GM10248 (cell line): ENCODE measurements around the gene NLRP7.
"Not testable (repeated sequence)": the region's sequence is repeated elsewhere in the genome, so short reads cannot be mapped to it uniquely, and the experiment has no call there.

Source experiments
- CTCF ChIA-PET: fragments of 300-600 bp; sonication (Branson Sonifier 250); formaldehyde crosslinking; extraction: SDS; loops from one replicate; lab custom pipeline; 2021; ENCODE audit warnings: antibody characterized with exemption; lab: Yijun Ruan, JAX
- POLR2A ChIA-PET: fragments of 350-650 bp; sonication (Branson Sonifier 250); formaldehyde crosslinking; extraction: SDS; loops from one replicate; lab custom pipeline; 2020; ENCODE audit warnings: antibody characterized with exemption; lab: Yijun Ruan, JAX
- DNase-seq: peaks from one replicate; pipeline ENCODE4 v3.0.0; 2012; ENCODE audit errors: extremely low spot score
- CTCF ChIP-seq: IDR thresholded peaks from 2 replicates; pipeline ENCODE4 v1.5.1; 2012; ENCODE audit warnings: mild to moderate bottlenecking, low read depth; ENCODE audit errors: extremely low read depth, missing control alignments, control extremely low read depth

NLRP7 gene

DNA sequence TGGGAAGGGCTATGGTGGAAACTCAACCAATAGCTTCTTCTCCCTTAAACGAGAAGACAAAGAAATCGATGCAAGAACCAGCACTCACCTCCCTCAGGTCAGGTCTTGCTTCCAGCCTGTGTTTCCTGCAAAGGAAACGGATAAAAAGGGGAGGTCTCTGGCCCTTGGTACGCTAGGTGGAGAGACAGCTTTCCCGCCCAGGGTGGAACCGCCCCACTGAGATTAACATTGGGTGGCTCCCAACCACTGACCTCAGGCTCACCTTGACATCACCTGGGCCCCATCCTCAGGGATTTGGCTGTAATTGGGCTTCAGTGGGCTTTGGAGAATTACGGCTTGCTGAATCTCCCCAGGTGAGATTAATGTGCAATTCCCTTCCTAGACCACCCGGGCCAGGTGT is at the start of gene NLRP7:
Gene NLRP7, minus strand, starts transcription at position 150 of the 400 bp plus-strand sequence.
- ChIA-PET CTCF (no interaction called here), POLR2A (no interaction called here)

GRCh38 chr19:54995561-54995960 is 48.2 kb upstream of the NLRP7 start:
- ChIA-PET POLR2A (no interaction called here), CTCF (no interaction called here)
- no peak for TF ChIP-seq CTCF
- no peak for DNase-seq

More for the DNA sequence above, at the start of gene NLRP7:
- no peak for TF ChIP-seq CTCF
- no peak for DNase-seq

- DNase-seq, CTCF ChIA-PET, POLR2A ChIA-PET: not testable (repeated sequence)
These were observed 42.2 kb upstream of the NLRP7 start for GRCh38 chr19:54989531-54989930.

- CTCF ChIA-PET, DNase-seq: not testable (repeated sequence)
- POLR2A ChIA-PET, result interaction anchor here (0.6 kb wide), 1 partner anchor 164 kb away, joined by 3 read pairs; no protein-coding TSS in a partner anchor
These were observed 35.2 kb upstream of the NLRP7 start for GRCh38 chr19:54982562-54982961.

DNA sequence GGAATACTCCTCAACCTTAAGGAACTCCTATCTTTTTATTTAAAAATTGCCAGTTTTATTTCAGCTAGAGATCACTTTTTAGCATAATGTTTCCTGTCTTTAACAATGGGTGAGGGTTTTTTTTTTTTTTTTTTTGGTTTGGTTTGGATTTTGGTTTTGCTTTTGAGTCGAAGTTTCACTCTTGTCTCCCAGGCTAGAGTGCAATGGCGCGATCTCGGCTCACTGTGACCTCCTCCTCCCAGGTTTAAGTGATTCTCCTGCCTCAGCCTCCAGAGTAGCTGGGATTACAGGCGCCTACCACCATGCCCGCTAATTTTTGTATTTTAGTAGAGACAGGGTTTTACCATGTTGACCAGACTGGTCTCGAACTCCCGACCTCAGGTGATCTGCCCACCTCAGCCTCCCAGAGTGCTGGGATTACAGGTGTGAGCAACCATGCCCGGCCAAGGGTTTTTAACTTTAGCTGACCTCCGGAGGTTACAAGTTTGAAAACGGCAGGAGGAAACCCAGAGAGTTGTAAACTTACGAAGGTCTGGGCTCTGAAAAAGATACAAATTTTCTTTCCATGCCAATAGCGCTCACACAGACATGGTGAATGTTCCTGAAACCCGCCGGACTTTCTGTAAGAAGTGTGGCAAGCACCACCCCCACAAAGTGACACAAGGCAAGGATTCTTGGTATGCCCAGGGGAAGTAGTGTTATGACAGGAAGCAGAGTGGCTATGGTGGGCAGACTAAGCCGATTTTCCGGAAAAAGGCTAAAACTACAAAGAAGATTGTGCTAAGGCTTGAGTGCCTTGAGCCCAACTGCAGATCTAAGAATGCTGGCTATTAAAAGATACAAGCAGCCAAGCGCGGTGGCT is 26.1 kb upstream of the NLRP7 start:
- DNase-seq, CTCF ChIA-PET, POLR2A ChIA-PET: not testable (repeated sequence)

GRCh38 chr19:54971446-54971845 is 24.1 kb upstream of the NLRP7 start:
- DNase-seq, CTCF ChIA-PET, POLR2A ChIA-PET: not testable (repeated sequence)

- POLR2A ChIA-PET, result interaction anchor here (0.6 kb wide), 1 partner anchor 433 kb away, joined by 4 read pairs; no protein-coding TSS in a partner anchor
These were observed 22.3 kb upstream of the NLRP7 start for GRCh38 chr19:54969647-54970046.

DNA sequence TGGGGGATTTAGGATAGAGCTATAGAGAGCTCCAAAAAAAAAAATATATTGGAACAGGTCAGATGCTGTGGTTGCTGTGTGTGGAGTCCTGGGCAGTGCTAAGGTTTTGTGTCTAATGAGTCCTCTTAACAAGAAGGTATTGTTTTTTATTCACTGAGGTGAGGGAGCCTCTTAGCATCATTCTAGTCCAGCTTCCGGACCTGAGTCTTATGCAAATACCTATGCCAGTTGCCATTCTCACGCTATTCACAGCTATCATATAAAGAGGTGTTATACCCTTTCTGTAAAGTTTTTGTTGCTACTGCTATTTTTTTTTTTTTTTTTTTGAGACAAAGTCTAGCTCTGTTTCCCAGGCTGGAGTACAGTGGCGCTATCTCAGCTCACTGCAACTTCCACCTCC is 20.3 kb upstream of the NLRP7 start:
- ChIA-PET POLR2A (interaction anchor here (0.6 kb wide), 1 partner anchor 110 kb away, joined by 4 read pairs; no protein-coding TSS in a partner anchor), CTCF (interaction anchor here (1.1 kb wide), 1 partner anchor 13 kb away, joined by 3 read pairs; no protein-coding TSS in a partner anchor)
- no peak for TF ChIP-seq CTCF

More at GRCh38 chr19:54969647-54970046, 22.3 kb upstream of the NLRP7 start:
- no peak for TF ChIP-seq CTCF
- no peak for DNase-seq
- CTCF ChIA-PET, result no interaction called here

DNA sequence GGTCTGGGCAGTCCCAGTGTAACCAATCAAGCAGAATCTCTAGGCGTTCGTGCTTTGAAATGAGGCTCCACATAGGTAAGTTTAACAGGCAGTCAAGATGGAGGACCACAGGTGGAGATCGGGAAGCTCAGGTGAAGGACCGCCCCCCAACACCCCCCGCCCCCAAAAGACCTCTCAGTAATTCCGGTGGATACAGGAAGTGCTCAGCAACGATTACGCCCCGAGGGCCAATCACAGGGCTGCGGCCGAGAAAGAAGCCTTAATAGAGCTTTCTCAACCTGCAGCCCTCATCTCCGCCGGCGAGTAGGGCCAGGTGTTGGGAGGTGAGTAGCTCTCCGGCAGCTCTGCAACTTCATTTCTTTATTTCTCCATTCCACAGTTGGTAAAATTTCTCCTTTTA is 17.7 kb upstream of the NLRP7 start:
- POLR2A ChIA-PET, CTCF ChIA-PET, DNase-seq: not testable (repeated sequence)

More for the DNA sequence above, 20.3 kb upstream of the NLRP7 start:
- DNase-seq, result no peak
